Chondrocyte (in vitro differentiated cells): Measurements from ENCODE around the gene ARAP2. TPM values are rescaled to one million over a fixed set of nuclear protein-coding genes. Genes with fewer than 3 reads are reported as not detected.

Experiments
- DNase-seq: peaks from one replicate; pipeline ENCODE4 v3.0.0; 2021; ENCODE audit warnings: mixed read lengths, low spot score
- H3K27ac Mint-ChIP-seq: one replicate; pipeline ENCODE4 v1.8.0; 2021; ENCODE audit warnings: mild to moderate bottlenecking, moderate library complexity, mixed read lengths; ENCODE audit not compliant: unreplicated experiment
- H3K27me3 Mint-ChIP-seq: 2 replicates; pipeline ENCODE4 v1.8.0; 2021; ENCODE audit warnings: low read depth, mixed read lengths
- H3K36me3 Mint-ChIP-seq: 2 replicates; pipeline ENCODE4 v1.8.0; 2021; ENCODE audit warnings: low read depth, mixed read lengths
- H3K4me1 Mint-ChIP-seq: 2 replicates; pipeline ENCODE4 v1.8.0; 2021; ENCODE audit warnings: low read depth, mild to moderate bottlenecking, mixed read lengths
- H3K4me3 Mint-ChIP-seq: one replicate; pipeline ENCODE4 v1.8.0; 2021; ENCODE audit warnings: mild to moderate bottlenecking, moderate library complexity, mixed read lengths; ENCODE audit not compliant: unreplicated experiment
- H3K9me3 Mint-ChIP-seq: 2 replicates; pipeline ENCODE4 v1.8.0; 2021; ENCODE audit warnings: low read depth, mixed read lengths
- total RNA-seq: library from RNA; stranded (reverse); gene quantifications from 3 replicates; pipeline ENCODE4 v1.2.1, GENCODE V29; 2021
- TF ChIP-seq, protein P1 (sequence below): fragments of 200-600 bp; sonication (generic); IDR thresholded peaks from 2 replicates; pipeline ENCODE4 v1.5.0; 2021; ENCODE audit warnings: antibody characterized with exemption, mild to moderate bottlenecking, moderate library complexity

The ARAP2 gene
- total RNA-seq, 1 donor from 2014 or later: 1.6 TPM

DNA sequence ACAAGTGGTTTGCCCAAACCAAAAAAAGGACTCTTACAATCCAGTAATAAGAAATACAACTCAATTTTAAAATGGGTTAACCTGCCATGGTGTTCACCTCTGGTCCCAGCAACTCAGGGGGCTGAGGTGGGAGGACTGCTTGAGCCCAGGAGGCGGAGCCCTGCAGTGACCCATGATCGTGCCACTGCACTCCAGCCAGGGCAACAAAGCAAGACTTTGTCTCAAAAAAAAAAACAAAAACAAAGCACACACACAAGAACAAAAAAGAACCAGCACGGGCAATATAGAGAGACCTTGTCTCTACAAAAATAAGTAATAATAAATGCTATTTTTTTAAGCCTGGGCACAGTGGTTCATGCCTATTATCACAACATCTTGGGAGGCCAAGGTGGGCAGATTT is 28.7 kb downstream of the ARAP2 start:
- Mint-ChIP-seq H3K9me3 (peaks cover 3% of the 10 kb centered on the region), H3K27ac (no peak overlapping the region), H3K36me3 (no peaks in the 10 kb centered on the region), H3K4me3 (no peak overlapping the region), H3K4me1 (no peaks in the 10 kb centered on the region), H3K27me3 (no peaks in the 10 kb centered on the region)
- no peak for DNase-seq
- TF ChIP-seq, protein P1, sequence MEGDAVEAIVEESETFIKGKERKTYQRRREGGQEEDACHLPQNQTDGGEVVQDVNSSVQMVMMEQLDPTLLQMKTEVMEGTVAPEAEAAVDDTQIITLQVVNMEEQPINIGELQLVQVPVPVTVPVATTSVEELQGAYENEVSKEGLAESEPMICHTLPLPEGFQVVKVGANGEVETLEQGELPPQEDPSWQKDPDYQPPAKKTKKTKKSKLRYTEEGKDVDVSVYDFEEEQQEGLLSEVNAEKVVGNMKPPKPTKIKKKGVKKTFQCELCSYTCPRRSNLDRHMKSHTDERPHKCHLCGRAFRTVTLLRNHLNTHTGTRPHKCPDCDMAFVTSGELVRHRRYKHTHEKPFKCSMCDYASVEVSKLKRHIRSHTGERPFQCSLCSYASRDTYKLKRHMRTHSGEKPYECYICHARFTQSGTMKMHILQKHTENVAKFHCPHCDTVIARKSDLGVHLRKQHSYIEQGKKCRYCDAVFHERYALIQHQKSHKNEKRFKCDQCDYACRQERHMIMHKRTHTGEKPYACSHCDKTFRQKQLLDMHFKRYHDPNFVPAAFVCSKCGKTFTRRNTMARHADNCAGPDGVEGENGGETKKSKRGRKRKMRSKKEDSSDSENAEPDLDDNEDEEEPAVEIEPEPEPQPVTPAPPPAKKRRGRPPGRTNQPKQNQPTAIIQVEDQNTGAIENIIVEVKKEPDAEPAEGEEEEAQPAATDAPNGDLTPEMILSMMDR: no peak

DNA sequence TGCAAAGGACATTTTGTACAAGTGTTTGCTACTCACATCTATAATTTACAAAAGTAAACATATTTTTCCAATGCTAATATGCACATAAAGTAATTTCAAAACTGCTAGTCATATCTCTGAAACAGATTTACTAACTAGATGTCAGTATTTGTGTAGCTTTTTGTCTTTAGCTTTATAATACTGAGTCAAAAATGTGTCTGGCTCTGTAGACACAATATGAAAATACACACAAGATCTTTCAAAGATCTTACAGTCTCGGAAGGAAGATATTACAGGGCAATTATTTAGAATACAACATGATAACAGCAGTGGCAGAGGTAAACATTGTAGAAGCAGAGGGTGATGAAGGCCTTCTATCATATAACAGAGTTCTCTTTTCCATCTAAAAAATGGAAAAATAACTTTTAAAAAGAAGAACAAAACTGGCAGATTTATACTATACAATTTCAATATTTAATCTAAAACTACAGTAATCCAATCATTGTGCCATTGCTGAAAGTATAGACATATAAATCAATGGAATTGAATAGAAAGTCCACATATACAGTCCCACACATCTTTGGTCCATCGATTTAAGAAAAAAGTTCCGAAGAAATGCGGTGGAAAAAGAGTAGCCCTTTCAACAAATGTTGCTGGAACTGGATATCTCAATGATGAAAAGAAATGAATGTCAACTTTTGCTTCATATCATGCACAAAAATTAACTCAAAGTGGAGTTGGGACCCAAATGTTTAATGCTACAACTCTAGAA is 29.4 kb downstream of the ARAP2 start:
- Mint-ChIP-seq H3K36me3 (no peaks in the 10 kb centered on the region), H3K9me3 (peaks cover 3% of the 10 kb centered on the region), H3K4me1 (peaks cover 2% of the 10 kb centered on the region), H3K27me3 (no peaks in the 10 kb centered on the region), H3K4me3 (no peak overlapping the region), H3K27ac (no peak overlapping the region)
- no peak for DNase-seq
- TF ChIP-seq, protein P1: no peak

DNA sequence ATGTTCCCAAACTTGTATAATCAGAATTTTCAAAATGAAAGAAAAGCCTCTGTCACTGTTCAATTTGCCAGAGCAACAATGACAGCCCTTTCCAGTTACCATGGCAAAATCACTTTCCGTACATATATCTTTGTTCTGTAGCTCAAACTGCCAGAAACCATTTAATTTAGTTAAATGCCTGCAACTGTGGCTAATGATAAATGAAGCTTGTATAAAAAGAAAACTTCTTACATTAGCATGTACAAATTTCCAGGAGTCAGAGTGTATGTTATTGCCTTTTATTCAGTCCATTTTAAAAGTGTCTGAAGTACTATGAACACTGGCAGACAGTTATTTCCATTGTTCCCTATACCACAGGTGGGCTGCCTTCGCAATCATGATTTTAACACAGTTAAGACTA is 30.3 kb downstream of the ARAP2 start:
- H3K36me3 Mint-ChIP-seq: no peaks in the 10 kb centered on the region
- no peak overlapping the region for H3K4me3 Mint-ChIP-seq
- H3K27ac Mint-ChIP-seq: no peak overlapping the region
- H3K27me3 Mint-ChIP-seq: no peaks in the 10 kb centered on the region
- H3K4me1 Mint-ChIP-seq: peaks cover 5% of the 10 kb centered on the region
- no peak for DNase-seq
- TF ChIP-seq, protein P1: no peak
- H3K9me3 Mint-ChIP-seq: peaks cover 3% of the 10 kb centered on the region

- Mint-ChIP-seq H3K36me3 (no peaks in the 10 kb centered on the region), H3K4me1 (peaks cover 5% of the 10 kb centered on the region), H3K27ac (no peak overlapping the region), H3K9me3 (peaks cover 3% of the 10 kb centered on the region), H3K27me3 (no peaks in the 10 kb centered on the region), H3K4me3 (no peak overlapping the region)
- TF ChIP-seq, protein P1: no peak
- no peak for DNase-seq
Measured at GRCh38 chr4:36211084-36211483, 33.2 kb downstream of the ARAP2 start.

DNA sequence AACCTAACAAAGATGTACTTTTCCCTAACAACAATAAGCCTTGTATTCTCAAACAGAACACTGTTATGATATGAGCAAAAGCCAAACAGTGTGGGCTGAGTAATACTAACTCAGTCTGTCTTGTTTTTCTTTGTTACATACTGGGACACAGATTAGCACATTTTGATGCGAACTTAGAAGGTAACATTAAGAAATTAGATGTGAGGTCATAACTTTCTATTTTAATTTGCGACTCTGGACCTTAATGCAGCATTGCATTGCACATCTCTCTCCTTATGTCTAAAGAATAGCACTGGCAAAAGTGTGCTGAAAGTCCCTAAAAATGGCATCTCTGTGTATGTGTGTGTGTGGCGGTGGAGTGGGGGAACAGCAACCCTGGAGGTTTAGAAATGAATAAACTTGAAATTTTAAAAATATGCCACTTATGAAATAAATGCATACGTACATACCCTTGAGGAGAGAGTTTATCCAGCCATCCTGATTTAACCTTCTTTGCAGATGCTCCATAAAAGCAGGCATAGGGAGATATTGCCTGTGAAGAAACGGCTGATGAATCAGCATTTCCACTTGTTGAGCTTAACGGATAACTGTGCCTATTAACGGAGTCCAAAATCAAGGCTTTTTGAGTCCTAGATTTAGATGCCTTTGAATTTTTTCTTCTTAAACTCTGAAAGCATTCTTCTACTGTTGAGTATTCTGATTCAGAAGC is 34.2 kb downstream of the ARAP2 start:
- H3K4me3 Mint-ChIP-seq: no peak overlapping the region
- DNase-seq: no peak
- no peaks in the 10 kb centered on the region for H3K36me3 Mint-ChIP-seq
- TF ChIP-seq, protein P1: no peak
- no peak overlapping the region for H3K27ac Mint-ChIP-seq
- H3K9me3 Mint-ChIP-seq: peaks cover 3% of the 10 kb centered on the region
- H3K4me1 Mint-ChIP-seq: peaks cover 5% of the 10 kb centered on the region
- no peaks in the 10 kb centered on the region for H3K27me3 Mint-ChIP-seq
